ENCODE measurements around the gene PDE11A.
"Not testable (repeated sequence)": the region's sequence is repeated elsewhere in the genome, so short reads cannot be mapped to it uniquely, and the experiment has no call there.

PDE11A gene

GRCh38 chr2:178106053-178106452, 33.5 kb upstream of the PDE11A start:
- Histone ChIP-seq H3K27ac (ENCODE audit: low read depth, low read length) (no peak overlapping the region), H3K27me3 (ENCODE audit: control insufficient read depth in 1 of 2, insufficient read depth in 2 of 2, low read length in 2 of 2) (no peaks in the 10 kb centered on the region), H3K36me3 (ENCODE audit: insufficient read depth, low read length) (no peaks in the 10 kb centered on the region), H3K9me3 (ENCODE audit: low read length) (no peaks in the 10 kb centered on the region), H3K4me3 (ENCODE audit: low read depth in 1 of 2, low read length in 2 of 2) (no peak overlapping the region), H3K9ac (ENCODE audit: low read length) (no peak overlapping the region), H3K4me1 (ENCODE audit: insufficient read depth, low read length) (no peaks in the 10 kb centered on the region)

- Histone ChIP-seq H3K27me3 (ENCODE audit: control insufficient read depth in 1 of 2, insufficient read depth in 2 of 2, low read length in 2 of 2) (no peaks in the 10 kb centered on the region), H3K9ac (ENCODE audit: low read length) (no peak overlapping the region), H3K4me3 (ENCODE audit: low read depth in 1 of 2, low read length in 2 of 2) (no peak overlapping the region), H3K4me1 (ENCODE audit: insufficient read depth, low read length) (no peaks in the 10 kb centered on the region), H3K36me3 (ENCODE audit: insufficient read depth, low read length) (no peaks in the 10 kb centered on the region), H3K27ac (ENCODE audit: low read depth, low read length) (no peak overlapping the region), H3K9me3 (ENCODE audit: low read length) (no peaks in the 10 kb centered on the region)
Observed at GRCh38 chr2:178105566-178105965, 33.0 kb upstream of the PDE11A start.

- no peaks in the 10 kb centered on the region for H3K27me3 ChIP-seq (ENCODE audit: control insufficient read depth in 1 of 2, insufficient read depth in 2 of 2, low read length in 2 of 2)
- no peak overlapping the region for H3K27ac ChIP-seq (ENCODE audit: low read depth, low read length)
- H3K9ac ChIP-seq (ENCODE audit: low read length) = no peak overlapping the region
- no peaks in the 10 kb centered on the region for H3K9me3 ChIP-seq (ENCODE audit: low read length)
- H3K4me3 ChIP-seq (ENCODE audit: low read depth in 1 of 2, low read length in 2 of 2) = no peak overlapping the region
- H3K4me1 ChIP-seq (ENCODE audit: insufficient read depth, low read length) = no peaks in the 10 kb centered on the region
- no peaks in the 10 kb centered on the region for H3K36me3 ChIP-seq (ENCODE audit: insufficient read depth, low read length)
Observed at GRCh38 chr2:178101321-178102079, 28.9 kb upstream of the PDE11A start.

- Histone ChIP-seq H3K9me3 (ENCODE audit: low read length) (no peaks in the 10 kb centered on the region), H3K4me1 (ENCODE audit: insufficient read depth, low read length) (no peaks in the 10 kb centered on the region), H3K27ac (ENCODE audit: low read depth, low read length) (no peak overlapping the region), H3K36me3 (ENCODE audit: insufficient read depth, low read length) (no peaks in the 10 kb centered on the region), H3K9ac (ENCODE audit: low read length) (no peak overlapping the region), H3K27me3 (ENCODE audit: control insufficient read depth in 1 of 2, insufficient read depth in 2 of 2, low read length in 2 of 2) (no peaks in the 10 kb centered on the region), H3K4me3 (ENCODE audit: low read depth in 1 of 2, low read length in 2 of 2) (no peak overlapping the region)
Observed at GRCh38 chr2:178093471-178093870, 20.9 kb upstream of the PDE11A start.

GRCh38 chr2:178088774-178089270, 16.2 kb upstream of the PDE11A start:
- H3K27me3 ChIP-seq (ENCODE audit: control insufficient read depth in 1 of 2, insufficient read depth in 2 of 2, low read length in 2 of 2) = no peaks in the 10 kb centered on the region
- no peaks in the 10 kb centered on the region for H3K36me3 ChIP-seq (ENCODE audit: insufficient read depth, low read length)
- no peaks in the 10 kb centered on the region for H3K9me3 ChIP-seq (ENCODE audit: low read length)
- H3K4me1 ChIP-seq (ENCODE audit: insufficient read depth, low read length) = no peaks in the 10 kb centered on the region
- no peak overlapping the region for H3K4me3 ChIP-seq (ENCODE audit: low read depth in 1 of 2, low read length in 2 of 2)
- H3K9ac ChIP-seq (ENCODE audit: low read length) = no peak overlapping the region
- no peak overlapping the region for H3K27ac ChIP-seq (ENCODE audit: low read depth, low read length)

GRCh38 chr2:178084273-178084672, 11.7 kb upstream of the PDE11A start:
- H3K4me3 ChIP-seq (ENCODE audit: low read depth in 1 of 2, low read length in 2 of 2) = no peak overlapping the region
- H3K36me3 ChIP-seq (ENCODE audit: insufficient read depth, low read length) = no peaks in the 10 kb centered on the region
- H3K4me1 ChIP-seq (ENCODE audit: insufficient read depth, low read length) = no peaks in the 10 kb centered on the region
- H3K9me3 ChIP-seq (ENCODE audit: low read length) = no peaks in the 10 kb centered on the region
- no peaks in the 10 kb centered on the region for H3K27me3 ChIP-seq (ENCODE audit: control insufficient read depth in 1 of 2, insufficient read depth in 2 of 2, low read length in 2 of 2)
- no peak overlapping the region for H3K9ac ChIP-seq (ENCODE audit: low read length)
- H3K27ac ChIP-seq (ENCODE audit: low read depth, low read length) = no peak overlapping the region

- H3K4me3 ChIP-seq (ENCODE audit: low read depth in 1 of 2, low read length in 2 of 2) = no peak overlapping the region
- H3K27me3 ChIP-seq (ENCODE audit: control insufficient read depth in 1 of 2, insufficient read depth in 2 of 2, low read length in 2 of 2) = no peaks in the 10 kb centered on the region
- H3K36me3 ChIP-seq (ENCODE audit: insufficient read depth, low read length) = no peaks in the 10 kb centered on the region
- no peaks in the 10 kb centered on the region for H3K4me1 ChIP-seq (ENCODE audit: insufficient read depth, low read length)
- H3K9ac ChIP-seq (ENCODE audit: low read length) = no peak overlapping the region
- no peaks in the 10 kb centered on the region for H3K9me3 ChIP-seq (ENCODE audit: low read length)
- H3K27ac ChIP-seq (ENCODE audit: low read depth, low read length) = no peak overlapping the region
Observed at GRCh38 chr2:178082408-178083045, 9.9 kb upstream of the PDE11A start.

- H3K27me3 ChIP-seq (ENCODE audit: control insufficient read depth in 1 of 2, insufficient read depth in 2 of 2, low read length in 2 of 2); H3K4me1 ChIP-seq (ENCODE audit: insufficient read depth, low read length); H3K9ac ChIP-seq (ENCODE audit: low read length); H3K36me3 ChIP-seq (ENCODE audit: insufficient read depth, low read length); H3K4me3 ChIP-seq (ENCODE audit: low read depth in 1 of 2, low read length in 2 of 2); H3K9me3 ChIP-seq (ENCODE audit: low read length); H3K27ac ChIP-seq (ENCODE audit: low read depth, low read length): not testable (repeated sequence)
Observed at GRCh38 chr2:178079279-178079678, 6.7 kb upstream of the PDE11A start.

- Histone ChIP-seq H3K27me3 (ENCODE audit: control insufficient read depth in 1 of 2, insufficient read depth in 2 of 2, low read length in 2 of 2) (peaks cover 0 to 10% of the 10 kb centered on the region in 2 donors), H3K4me3 (ENCODE audit: low read depth in 1 of 2, low read length in 2 of 2) (no peak overlapping the region), H3K27ac (ENCODE audit: low read depth, low read length) (no peak overlapping the region), H3K9me3 (ENCODE audit: low read length) (no peaks in the 10 kb centered on the region), H3K36me3 (ENCODE audit: insufficient read depth, low read length) (no peaks in the 10 kb centered on the region), H3K4me1 (ENCODE audit: insufficient read depth, low read length) (no peaks in the 10 kb centered on the region), H3K9ac (ENCODE audit: low read length) (no peak overlapping the region)
Observed at GRCh38 chr2:178076130-178076529, 3.6 kb upstream of the PDE11A start.

- H3K4me1 ChIP-seq (ENCODE audit: insufficient read depth, low read length) = no peaks in the 10 kb centered on the region
- H3K4me3 ChIP-seq (ENCODE audit: low read depth in 1 of 2, low read length in 2 of 2) = no peak overlapping the region
- H3K27me3 ChIP-seq (ENCODE audit: control insufficient read depth in 1 of 2, insufficient read depth in 2 of 2, low read length in 2 of 2) = peaks cover 0 to 10% of the 10 kb centered on the region in 2 donors
- no peaks in the 10 kb centered on the region for H3K36me3 ChIP-seq (ENCODE audit: insufficient read depth, low read length)
- H3K9me3 ChIP-seq (ENCODE audit: low read length) = no peaks in the 10 kb centered on the region
- no peak overlapping the region for H3K27ac ChIP-seq (ENCODE audit: low read depth, low read length)
- no peak overlapping the region for H3K9ac ChIP-seq (ENCODE audit: low read length)
Observed at GRCh38 chr2:178075006-178075326, 2.4 kb upstream of the PDE11A start.

GRCh38 chr2:178074123-178075005, 1.8 kb upstream of the PDE11A start:
- no peaks in the 10 kb centered on the region for H3K9me3 ChIP-seq (ENCODE audit: low read length)
- no peak overlapping the region for H3K27ac ChIP-seq (ENCODE audit: low read depth, low read length)
- peaks cover 0 to 10% of the 10 kb centered on the region in 2 donors for H3K27me3 ChIP-seq (ENCODE audit: control insufficient read depth in 1 of 2, insufficient read depth in 2 of 2, low read length in 2 of 2)
- H3K9ac ChIP-seq (ENCODE audit: low read length) = no peak overlapping the region
- H3K36me3 ChIP-seq (ENCODE audit: insufficient read depth, low read length) = no peaks in the 10 kb centered on the region
- no peak overlapping the region for H3K4me3 ChIP-seq (ENCODE audit: low read depth in 1 of 2, low read length in 2 of 2)
- no peaks in the 10 kb centered on the region for H3K4me1 ChIP-seq (ENCODE audit: insufficient read depth, low read length)

Measured in muscle layer of colon (tissue), 2 donors.